KBM-7 (cell line): Measurements from ENCODE around the gene C10orf105.
A peak's percentile ranks its signal among the peaks of the same experiment; 100 is the strongest.

Experiments
- DNase-seq: peaks from one replicate; pipeline ENCODE4 v3.0.0-alpha.2; 2015
- in situ Hi-C: fragments of 300-500 bp; cut with MboI; formaldehyde crosslinking; loops from 2 replicates; pipeline ENCODE4 v1.14.3; 2020; ENCODE audit warnings: low sequenced_read_pairs, low pct_unique_long_range_greater_than_20kb, mixed read lengths

The C10orf105 gene

DNA sequence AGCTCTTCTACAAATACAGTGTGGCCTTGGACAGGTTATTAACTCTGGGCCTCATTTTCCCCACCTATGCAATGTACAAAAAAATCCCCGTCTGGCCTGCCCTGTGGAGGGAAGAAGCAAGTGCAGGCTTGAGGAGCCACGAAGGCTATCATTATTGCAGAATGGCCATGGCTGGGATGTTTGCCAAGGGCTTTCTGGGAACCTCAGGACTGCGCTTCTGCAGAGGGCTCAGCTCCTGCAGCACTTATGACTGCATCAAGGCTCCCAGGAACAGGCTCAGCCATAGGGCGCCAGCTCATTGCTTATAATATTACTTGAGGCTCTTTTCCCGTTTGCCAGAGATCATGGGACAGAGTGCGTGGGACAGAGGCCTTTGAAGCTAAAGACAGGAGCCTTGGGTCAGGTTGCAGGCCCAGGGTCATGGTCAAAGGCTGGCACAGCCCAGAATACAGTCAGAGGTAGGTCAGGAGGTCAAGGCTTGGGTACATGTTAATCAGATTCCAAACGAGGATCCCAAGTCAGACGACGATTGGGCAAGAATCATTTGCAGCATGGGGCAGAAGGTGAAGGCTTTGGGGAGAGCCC is 20.6 kb upstream of the C10orf105 start:
- in situ Hi-C loops, result no loop called here
- DNase-seq, result no peak

DNA sequence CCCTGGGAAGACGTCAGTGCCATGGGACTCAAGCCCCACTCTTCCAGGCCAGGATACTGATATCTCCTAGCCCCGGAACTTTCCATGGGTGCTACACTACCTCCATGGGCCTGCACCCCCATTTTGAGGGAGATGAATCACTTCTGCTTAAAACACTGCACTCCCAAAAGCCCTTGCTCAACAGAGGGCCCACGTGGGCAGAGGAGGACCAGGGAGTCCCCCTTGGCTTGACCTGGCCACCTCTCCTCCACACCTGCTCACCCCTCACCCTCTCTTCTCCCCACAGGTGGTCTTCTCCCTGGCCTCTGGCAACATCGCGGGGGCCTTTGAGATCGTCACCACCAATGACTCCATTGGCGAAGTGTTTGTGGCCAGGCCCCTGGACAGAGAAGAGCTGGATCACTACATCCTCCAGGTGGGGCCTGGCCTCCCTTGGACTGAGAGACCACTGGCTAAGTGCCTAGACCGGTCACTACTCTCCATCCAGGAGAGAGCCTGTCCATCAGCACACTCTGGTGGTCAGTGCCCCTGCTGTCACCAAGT is 19.9 kb upstream of the C10orf105 start:
- in situ Hi-C loops, result no loop called here

DNA sequence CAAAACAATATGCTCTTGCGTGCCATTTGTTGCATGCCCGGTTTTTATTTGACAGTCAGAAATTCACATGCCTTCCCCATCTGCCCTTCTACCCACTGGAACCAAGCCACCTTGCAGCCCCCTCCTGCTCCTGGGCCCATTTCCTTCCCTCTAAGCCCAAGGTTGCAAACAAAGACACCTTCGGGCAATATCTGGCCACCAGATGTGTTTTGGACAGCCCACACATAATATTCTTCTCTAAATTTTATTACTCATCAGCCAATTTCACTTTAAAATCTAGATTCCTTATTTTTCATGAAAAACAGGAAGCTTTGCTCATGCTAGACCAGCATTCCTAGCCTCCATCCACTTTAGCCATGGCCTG is 18.2 kb upstream of the C10orf105 start:
- in situ Hi-C loops, result no loop called here
- DNase-seq, result peak; percentile 52

More for the DNA sequence above, 19.9 kb upstream of the C10orf105 start:
- DNase-seq, result no peak

DNA sequence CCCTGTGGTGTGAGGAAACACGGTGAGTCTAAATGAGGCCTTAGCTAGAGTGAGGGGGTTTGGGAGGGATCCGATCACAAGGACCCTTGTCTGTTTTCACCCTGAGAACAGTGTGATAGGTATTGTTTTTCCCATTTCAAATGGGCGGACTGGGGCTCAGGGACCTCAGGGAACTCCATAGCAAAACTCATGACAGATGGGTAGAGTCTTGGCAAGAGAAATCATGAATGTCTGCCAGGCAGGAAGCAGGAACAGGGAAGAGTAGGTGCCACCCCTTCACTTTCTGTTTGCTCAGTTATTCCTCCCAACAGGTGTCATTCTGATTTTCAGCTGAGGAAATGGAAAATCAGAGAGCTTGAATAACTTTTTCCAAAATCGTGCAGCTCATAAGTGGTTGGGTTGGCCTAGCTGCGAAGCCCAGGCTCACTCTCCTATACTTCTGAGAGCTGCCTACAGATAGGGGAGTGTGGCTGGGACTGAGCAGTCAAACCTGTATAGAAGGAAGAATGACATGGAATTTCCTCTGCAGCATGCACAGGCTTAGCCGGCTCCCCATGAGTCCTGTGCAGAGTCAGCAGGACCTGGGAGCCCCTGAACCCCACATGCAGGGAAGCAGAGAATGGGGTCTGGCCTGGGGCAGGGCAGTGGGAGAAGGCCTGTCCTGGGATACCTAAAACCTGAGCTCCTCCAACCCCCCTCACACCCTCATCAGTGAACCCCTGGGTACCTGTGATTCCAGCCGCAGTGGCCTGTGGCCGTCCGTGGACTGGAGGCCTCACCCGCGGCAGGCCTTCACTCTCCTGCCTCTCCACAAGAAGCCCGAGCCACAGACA is 17.6 kb upstream of the C10orf105 start:
- in situ Hi-C loops, result no loop called here
- DNase-seq, result no peak

DNA sequence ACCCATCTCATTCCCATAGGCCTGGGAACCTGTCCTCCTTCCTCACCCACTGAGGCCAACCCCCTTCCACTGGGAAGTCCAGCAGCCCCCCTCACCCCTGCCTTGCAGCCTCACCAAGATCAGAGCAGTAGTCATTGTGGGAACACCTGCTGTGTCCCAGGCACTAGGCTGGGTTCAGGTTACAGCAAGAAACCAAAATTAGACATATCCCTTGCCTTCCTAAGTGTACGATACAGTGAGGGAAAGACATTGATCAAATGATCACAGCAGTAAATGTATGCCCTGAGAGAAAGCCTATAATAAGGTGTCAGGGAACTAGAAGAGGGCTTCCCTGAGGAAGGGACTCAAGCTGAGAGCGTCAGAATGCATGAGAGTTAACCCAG is 17.0 kb upstream of the C10orf105 start:
- DNase-seq, result no peak

DNA sequence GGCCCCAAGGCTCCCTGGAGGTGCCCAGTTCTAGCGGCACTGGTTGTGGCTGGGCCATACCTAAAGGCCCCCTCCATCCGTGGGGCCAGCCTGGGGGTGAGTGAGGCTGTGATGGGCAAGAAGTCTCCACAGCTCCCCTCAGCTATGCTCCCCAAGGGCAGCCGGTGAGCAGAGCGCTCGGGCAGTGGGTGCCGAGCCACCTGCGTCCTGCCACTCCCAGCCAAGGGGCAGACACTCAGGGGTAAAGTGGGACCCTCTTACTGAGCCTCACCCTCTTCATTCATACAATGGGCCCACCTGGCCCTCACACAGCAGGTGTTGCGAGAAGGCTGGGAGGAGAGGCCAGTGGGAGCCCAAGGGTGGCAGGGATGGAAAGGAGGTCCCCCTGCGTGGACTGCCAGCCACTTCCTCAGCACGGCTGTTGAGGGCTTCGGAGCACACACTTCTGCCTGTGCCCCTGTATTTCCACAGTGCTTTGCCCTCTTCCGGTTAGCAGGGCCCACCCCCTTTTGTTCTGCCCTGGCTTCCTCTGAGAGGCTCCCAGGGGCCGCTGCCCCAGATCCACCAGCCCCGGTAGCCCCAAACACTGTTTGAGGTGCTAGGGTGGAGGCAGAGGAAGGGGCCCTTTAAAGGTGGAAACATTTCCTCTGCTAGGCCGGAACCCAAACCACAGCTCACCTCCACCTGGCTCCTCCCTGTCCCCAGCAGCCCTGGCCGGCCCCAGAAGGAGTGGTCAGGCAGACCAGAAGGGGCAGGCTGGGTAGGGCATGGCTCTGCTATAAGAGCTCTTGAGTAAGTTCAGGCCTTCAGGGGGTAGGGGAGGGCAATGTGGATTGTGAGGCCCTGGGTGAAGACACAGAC is 16.4 kb upstream of the C10orf105 start:
- in situ Hi-C loops, result no loop called here
- no peak for DNase-seq

More for the DNA sequence above, 17.0 kb upstream of the C10orf105 start:
- in situ Hi-C loops, result no loop called here

DNA sequence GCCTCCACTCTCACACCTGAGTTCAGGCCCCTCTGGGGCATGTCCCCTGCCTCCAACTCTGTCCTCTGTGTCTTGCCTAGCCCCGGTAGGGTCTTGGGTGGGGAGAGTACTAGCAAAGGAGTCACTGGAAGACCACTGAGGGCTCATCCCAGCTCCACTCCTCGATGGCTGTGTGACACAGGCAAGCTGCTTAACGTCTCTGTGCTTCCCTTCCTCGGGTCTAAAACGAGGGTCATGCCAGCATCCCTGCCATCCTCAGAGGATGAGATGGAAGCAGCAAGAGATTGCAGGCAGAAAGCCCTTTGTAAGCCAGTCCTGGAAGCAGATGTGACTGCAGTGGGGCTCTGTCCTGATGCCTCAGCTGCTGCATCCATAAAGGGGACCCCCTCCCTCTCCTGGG is 15.2 kb upstream of the C10orf105 start:
- DNase-seq, result no peak
- in situ Hi-C loops, result no loop called here

DNA sequence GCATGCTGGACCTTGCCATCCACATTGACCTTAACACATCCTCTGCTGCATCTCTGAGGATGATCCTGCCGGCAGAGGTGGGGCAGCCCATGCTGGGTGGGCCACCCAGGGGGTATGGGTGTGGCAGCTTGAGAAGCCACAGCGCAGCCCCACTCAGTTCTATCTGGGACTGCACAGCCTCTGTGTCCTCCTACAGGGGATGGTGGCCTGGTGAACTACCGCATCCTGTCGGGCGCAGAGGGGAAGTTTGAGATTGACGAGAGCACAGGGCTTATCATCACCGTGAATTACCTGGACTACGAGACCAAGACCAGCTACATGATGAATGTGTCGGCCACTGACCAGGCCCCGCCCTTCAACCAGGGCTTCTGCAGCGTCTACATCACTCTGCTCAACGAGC is 12.2 kb upstream of the C10orf105 start:
- no peak for DNase-seq
- in situ Hi-C loops, result no loop called here

DNA sequence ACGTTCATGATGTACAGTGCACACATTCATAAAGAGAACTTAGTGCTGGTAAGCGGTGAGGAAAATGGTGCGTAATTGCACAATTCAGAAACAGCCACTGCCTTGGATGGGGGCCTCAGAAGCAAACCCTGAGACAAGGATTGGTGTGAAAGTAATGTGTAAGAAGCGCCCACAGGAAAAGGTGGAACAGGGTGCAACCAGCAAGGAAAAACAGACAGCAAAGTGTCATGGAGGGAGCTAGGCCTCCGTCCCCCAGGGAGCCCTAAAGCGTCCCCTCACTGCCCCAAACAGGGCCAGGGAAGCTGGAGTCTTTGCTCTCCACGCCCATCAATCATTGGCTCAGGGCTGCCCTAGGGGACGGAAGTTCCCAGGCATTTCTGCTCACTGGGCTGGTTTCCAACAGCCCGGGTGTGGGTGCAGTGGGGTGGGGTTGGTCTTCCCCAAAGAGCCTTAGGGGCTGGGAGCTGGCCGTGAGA is 9.6 kb upstream of the C10orf105 start:
- in situ Hi-C loops, result no loop called here
- DNase-seq, result peak; percentile 64

DNA sequence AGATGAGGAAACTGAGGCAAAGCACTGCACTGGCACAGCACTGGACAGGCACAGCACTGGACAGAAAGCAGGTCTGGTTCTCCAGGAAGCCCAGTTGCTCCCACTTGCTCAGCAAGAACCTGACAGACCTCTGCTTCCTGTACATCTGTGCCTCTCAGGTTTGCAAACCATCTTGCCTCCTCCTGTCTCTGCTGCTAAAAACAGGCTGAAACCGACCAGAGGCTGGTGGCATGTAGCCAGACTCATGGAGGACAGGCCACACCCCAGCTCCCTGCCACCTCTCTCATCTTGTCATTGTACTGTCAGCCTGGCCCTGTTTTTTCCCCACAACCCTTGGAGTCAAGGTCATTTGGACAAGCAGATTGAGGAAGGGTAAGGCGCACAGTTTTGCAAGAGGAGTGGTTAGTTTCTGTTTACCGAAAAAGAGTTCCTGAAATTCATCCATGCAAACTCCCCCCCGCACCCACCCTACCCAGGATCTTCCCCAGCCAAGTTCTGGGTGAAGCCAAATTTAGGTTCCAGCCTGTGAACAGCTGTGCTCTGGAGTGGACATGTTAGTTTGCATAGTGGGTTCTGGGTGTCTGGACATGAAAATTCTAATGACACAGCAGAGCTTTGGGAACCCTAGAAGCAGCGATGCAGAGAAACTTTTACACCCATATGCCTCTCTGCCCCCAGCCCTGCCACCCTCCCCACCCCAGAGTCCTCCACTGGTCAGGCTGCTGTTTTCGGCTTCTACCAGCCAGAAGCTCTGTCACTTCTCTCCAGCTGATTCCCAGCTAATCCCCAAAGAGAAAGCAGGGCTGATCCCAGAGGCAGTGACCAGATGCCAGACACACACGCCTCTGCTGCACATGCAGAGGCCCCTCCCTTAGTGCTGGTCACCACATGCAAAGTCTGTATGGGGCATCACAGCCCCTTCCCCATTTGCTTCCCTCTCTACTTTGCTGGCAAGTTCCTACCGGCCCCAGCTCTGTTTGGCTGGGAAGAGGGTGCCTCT is 8.5 kb upstream of the C10orf105 start:
- in situ Hi-C loops, result no loop called here
- peak; percentile 93 for DNase-seq

DNA sequence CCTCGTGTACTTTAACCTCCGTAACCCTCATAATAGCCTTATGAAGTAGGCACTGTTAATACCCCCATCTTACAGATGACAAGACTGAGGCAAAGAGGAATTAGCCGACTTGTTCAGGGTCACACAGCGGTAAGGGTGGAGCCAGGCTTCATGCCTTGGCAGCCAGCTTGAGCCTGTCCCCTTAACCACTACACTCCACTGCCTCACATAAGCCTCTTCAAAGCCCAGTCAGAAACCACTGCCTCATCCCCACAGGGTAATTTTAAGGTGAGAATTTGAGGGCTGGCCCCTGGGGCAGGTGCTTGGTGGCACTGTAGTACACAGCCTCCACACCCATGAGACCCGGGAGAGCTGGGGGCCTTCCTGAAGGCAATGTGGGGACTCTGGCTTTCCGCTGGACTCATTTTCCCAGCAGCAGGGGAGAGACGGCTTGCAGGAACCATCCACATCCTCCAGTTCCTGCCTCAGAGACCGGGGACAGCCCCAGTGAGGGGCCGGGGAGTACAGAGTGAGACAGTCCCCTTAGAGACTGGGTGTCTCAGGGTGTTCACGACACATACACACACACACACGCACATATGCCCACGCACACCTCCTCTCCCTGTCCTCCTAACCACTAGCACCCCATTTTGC is 7.6 kb upstream of the C10orf105 start:
- peak; percentile 34 for DNase-seq
- in situ Hi-C loops, result no loop called here

DNA sequence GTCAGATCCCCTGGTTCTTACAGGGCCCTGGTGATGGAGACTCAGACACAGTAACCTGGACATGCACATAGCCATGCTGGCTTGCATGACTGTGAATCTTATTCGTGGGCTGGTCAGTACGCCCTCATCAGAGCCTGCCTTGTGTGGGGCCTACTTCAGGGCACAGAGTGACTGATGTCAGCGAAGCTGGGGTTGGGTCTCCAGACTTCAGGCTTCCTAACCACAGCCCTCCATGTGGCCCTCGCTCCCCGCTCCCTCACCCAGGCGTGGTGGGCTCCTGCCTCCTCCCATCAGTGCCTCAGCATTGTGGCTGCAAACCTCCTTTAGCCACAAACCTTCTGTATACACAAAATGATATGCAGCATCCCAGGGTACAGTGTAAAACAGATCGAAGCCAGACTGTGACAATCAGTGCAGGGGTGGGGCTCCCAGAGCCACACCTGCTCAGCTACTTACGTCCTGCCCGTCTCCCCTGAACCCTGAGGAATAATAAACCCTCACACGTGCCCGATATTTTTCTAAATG is 7.1 kb upstream of the C10orf105 start:
- DNase-seq, result no peak
- in situ Hi-C loops, result no loop called here

DNA sequence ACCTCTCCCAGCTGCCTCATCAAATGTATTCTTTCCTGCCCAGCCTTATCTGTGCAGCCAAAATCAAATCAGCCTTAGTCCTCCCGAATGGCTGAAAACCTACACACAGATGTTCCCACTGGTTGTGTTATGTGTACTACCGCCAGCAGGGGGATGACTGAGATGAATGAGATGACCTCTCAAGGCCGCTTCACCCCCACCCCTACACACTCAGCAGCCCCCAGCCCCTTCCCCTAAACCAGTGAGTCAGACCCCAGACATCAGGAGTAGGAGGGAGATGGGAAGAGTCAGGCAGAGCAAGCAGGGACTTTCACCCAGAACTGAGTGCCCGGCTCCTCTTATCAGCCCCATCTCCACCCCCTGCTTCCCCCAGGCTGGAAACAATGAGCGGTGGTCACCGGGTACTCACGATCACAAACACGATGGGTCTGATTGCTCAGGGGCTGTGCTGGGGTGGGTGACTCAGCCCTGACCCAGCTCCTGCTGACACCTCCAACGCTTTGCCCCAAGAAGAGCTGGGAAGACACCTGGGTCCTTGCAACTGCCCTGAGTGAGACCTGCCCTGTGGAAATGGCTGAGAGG is 6.5 kb upstream of the C10orf105 start:
- DNase-seq, result peak; percentile 40
- in situ Hi-C loops, result no loop called here

DNA sequence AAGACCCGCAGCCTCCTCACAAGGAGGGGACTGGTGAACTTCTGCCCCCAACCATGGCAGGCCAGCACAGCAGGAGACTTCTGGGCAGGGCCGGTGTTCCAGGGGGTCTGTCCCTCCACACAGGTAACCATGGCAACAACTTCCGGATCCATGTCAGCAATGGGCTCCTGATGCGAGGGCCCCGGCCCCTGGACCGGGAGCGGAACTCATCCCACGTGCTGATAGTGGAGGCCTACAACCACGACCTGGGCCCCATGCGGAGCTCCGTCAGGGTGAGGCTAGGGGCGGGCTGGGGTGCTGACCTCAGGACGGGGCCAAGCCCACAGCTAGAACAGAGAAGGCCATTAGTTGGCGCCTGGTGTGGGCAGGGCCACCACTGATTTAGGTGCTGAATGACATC is 5.7 kb upstream of the C10orf105 start:
- DNase-seq, result no peak
- in situ Hi-C loops, result no loop called here

DNA sequence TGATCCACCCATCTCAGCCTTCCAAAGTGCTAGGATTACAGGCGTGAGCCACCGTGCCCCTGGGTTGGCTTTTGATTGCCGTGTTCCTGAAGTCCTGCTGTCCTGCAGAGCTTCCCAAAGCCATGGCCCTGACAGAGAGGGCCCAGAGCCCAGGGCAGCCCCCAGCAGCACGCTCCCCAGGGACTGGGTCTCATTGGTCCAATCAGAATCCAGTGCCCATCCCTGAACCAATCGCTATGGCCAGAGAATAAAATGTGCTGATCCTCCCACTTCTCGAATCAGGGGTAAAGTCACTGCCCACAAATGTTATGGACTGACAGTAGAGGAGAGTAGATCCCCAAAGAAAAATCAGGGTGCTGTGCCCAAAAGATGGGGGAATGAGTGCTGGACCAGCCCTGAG is 5.0 kb upstream of the C10orf105 start:
- in situ Hi-C loops, result no loop called here
- DNase-seq, result no peak

DNA sequence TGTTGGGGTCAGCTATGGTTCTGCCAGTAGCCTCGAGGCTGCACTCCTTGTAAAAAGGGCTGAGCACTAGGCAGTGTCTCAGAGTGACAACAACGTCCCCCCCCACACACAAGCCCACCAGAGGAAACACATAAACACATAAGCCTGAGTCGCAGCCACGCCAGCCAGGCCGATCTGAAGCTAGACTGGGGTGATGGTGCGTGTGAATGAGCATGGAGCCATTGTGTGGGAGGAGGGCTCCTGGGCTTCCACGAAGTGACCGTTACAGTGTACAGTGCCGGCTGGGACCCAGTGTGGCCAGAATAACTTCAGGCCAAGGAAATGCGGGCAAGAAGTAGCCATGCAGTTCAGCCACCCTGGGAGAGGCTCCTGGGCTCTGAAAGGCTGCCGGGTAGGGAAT is 3.7 kb upstream of the C10orf105 start:
- DNase-seq, result no peak
- in situ Hi-C loops, result no loop called here

DNA sequence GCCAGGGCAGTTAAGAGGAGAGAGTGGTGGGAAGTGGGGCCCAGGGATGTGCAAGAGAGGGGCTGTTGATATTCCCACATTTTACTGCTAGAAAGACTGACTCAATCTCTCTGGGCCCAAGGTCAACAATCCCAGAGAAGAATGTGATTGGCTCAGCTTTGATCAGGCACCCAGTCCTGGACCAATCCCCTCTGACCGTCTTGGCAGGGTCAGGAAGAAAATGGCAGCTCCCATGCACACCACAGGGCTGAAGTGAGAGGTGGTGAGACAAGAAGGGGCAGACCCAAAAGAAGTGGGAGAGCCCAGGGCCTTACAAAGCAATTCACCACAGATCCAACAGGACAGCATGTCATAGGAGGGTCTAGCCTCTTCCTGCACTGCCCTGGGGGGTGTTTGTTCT is 3.3 kb upstream of the C10orf105 start:
- in situ Hi-C loops, result no loop called here
- no peak for DNase-seq

DNA sequence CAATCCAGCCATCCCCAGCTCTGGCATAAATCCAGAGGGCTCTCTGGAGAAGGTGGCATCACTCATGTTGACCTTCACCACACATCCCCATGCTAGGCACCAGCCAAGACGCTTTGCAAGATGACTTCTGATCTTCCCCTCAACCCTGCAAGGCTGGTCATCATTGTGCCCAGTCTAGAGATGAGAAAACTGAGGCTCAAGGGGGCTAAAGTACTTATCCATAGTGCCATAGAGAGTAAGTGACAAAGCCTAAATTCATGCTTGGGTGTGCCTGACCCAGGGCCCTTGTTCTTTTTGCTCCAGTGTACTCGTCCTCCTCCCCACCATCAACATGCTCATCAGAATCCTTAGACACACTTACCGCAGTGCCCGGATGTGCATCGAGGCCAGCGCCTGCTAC is 1.7 kb upstream of the C10orf105 start:
- in situ Hi-C loops, result no loop called here
- no peak for DNase-seq
